GM06990 (cell line): ENCODE results near the gene COL23A1.

ENCODE experiments used
- DNase-seq: peaks from one replicate; pipeline ENCODE4 v3.0.0-alpha.2; 2011; ENCODE audit not compliant: insufficient read length; ENCODE audit errors: extremely low read depth
- H3K27me3 ChIP-seq: replicated peaks from 2 replicates; pipeline ENCODE4 v1.6.0; 2011; ENCODE audit warnings: low read length; ENCODE audit not compliant: control insufficient read depth, insufficient read depth
- H3K36me3 ChIP-seq: 2 replicates; pipeline ENCODE4 v1.5.1; 2011; ENCODE audit warnings: low read length; ENCODE audit not compliant: control insufficient read depth, insufficient read depth
- H3K4me3 ChIP-seq: replicated peaks from 2 replicates; pipeline ENCODE4 v1.5.1; 2011; ENCODE audit warnings: low read depth, mild to moderate bottlenecking, control low read depth, low read length
- CTCF ChIP-seq: IDR thresholded peaks from 2 replicates; pipeline ENCODE4 v1.5.1; 2011; ENCODE audit warnings: low read length, control low read depth, mild to moderate bottlenecking, inconsistent platforms; ENCODE audit not compliant: insufficient read depth, poor library complexity, severe bottlenecking

Gene COL23A1

DNA sequence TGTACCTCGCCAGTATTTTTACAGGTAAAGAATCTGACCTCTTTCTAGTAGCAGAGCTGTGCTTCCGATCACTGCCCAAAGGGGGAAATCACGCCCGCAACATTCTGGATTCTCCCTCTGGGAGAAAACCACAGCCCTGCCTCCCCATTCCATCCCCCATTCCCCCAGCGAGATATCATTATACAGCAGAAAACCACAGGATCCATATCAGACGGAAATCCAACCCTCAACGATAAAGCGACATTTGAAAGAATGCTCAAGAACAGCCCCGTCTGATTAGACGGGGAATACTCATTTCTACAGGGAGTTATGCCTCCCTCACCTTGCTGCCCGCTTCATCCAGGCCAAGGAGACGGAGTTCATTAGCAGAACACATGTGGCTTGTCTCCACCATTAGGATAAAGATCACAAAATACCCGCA, 172.8 kb downstream of the COL23A1 start:
- Histone ChIP-seq H3K4me3 (no peak overlapping the region), H3K36me3 (no peaks in the 10 kb centered on the region), H3K27me3 (no peaks in the 10 kb centered on the region; the same call in 1 of the 2 replicates)
- TF ChIP-seq CTCF, result no peak
- no peak for DNase-seq

DNA sequence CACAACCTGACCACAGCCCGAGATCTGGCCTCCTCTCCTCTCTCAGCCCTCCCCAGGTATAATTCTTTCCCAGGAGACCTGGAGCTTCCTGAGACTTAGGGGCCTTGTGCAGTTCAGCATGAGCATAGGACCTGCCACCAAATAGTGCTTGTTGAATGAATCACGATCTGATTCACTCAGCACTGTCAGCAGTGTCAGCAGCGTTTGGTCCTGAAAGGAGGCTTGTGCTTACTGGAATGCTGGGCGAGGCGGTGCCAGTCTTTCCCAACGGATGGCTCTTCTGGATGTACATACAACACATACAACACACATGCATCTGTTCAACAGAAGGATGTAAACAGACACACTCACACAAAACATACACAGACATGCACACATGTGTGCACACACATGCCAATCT, 173.3 kb downstream of the COL23A1 start:
- H3K36me3 ChIP-seq, result no peaks in the 10 kb centered on the region
- no peak for TF ChIP-seq CTCF
- no peak for DNase-seq
- H3K4me3 ChIP-seq, result no peak overlapping the region
- H3K27me3 ChIP-seq, result no peaks in the 10 kb centered on the region; the same call in 1 of the 2 replicates

DNA sequence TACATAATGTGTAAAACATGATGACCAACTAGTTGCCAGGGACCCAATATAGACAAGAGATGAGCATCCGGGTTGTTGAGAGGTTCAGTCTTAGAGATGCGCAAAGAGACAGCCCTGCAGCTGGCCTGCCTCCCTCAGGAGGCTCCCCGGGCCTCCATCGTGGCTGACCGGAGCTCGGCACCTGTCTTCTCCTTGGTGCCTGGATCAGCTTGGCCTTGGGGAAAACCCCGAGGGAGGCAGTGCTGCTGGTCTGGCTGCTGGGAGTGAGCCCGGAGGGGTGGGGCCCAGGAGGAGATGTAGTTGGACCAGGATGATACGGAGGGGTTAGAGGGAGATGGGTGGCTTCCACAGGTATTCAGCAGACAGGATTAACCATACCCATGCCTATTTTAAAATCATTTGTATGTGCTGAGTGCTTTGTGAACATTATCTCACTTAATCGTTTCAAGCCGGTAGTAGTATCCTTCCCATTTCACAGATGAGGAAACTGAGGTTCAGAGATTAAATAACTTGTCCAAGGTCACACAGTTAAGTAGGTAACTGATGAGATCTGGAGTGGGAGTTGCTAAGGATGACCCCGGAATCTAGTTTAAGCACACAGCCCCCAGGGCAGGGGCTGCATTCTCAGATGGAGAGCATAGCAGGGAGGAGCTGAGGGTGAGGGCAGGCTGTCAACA, 173.8 kb downstream of the COL23A1 start:
- H3K27me3 ChIP-seq, result no peaks in the 10 kb centered on the region; the same call in 1 of the 2 replicates

GRCh38 chr5:178415353-178415752, 174.8 kb downstream of the COL23A1 start:
- H3K27me3 ChIP-seq, result no peaks in the 10 kb centered on the region
- no peaks in the 10 kb centered on the region for H3K36me3 ChIP-seq
- no peak for TF ChIP-seq CTCF
- DNase-seq, result no peak
- H3K4me3 ChIP-seq, result no peak overlapping the region

More for the DNA sequence above, 173.8 kb downstream of the COL23A1 start:
- Histone ChIP-seq H3K4me3 (no peak overlapping the region), H3K36me3 (no peaks in the 10 kb centered on the region)
- no peak for DNase-seq
- TF ChIP-seq CTCF, result no peak

- TF ChIP-seq CTCF, result no peak
- Histone ChIP-seq H3K36me3 (no peaks in the 10 kb centered on the region), H3K27me3 (no peaks in the 10 kb centered on the region), H3K4me3 (no peak overlapping the region)
- DNase-seq, result no peak
Measured at GRCh38 chr5:178413988-178414387, 176.2 kb downstream of the COL23A1 start.
